Memory B cell (primary cell): ENCODE measurements around the gene C11orf91.
"Not testable (repeated sequence)": the region's sequence is repeated elsewhere in the genome, so short reads cannot be mapped to it uniquely, and the experiment has no call there.

ENCODE experiments used
- ATAC-seq: fragments of 150-1000 bp; cut with Tn5 transposase; 2 replicates; pipeline ENCODE4 v1.10.0; 2021; ENCODE audit warnings: low read depth, mild to moderate bottlenecking, moderate library complexity
- DNase-seq, 2 donors: peaks; one replicate each; pipeline ENCODE4 v3.0.0; 2022; ENCODE audit warnings: low spot score in 2 of 2
- H3K27ac Mint-ChIP-seq: one replicate; pipeline ENCODE4 v1.8.0; 2022; ENCODE audit warnings: mild to moderate bottlenecking, moderate library complexity, mixed read lengths
- H3K27me3 Mint-ChIP-seq: one replicate; pipeline ENCODE4 v1.8.0; 2022; ENCODE audit warnings: mixed read lengths
- H3K36me3 Mint-ChIP-seq: one replicate; pipeline ENCODE4 v1.8.0; 2022; ENCODE audit warnings: mild to moderate bottlenecking, mixed read lengths
- H3K4me1 Mint-ChIP-seq: one replicate; pipeline ENCODE4 v1.8.0; 2022; ENCODE audit warnings: mixed read lengths
- H3K4me3 Mint-ChIP-seq: one replicate; pipeline ENCODE4 v1.8.0; 2022; ENCODE audit warnings: mild to moderate bottlenecking, moderate library complexity, mixed read lengths
- H3K9me3 Mint-ChIP-seq: one replicate; pipeline ENCODE4 v1.8.0; 2022; ENCODE audit warnings: mixed read lengths

Gene C11orf91

DNA sequence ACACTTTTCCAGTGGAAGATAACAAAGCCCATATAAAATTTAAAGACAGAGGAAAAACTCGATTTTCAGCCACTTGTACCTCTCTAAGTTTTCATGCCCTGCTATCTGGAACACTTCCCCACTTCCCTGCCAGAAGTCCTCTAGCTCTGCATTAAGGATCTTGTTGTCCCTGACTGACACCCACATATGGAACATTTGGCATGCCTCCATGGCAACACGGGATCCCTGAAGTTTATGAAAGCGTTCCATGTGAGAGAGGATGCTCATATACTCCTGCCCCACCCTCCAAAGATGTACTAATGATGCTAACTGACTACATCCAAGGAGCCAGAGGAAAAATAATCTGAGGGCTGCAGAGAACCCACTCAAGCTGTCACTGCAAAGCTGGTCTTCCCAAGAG is 8.8 kb upstream of the C11orf91 start:
- no peaks in the 10 kb centered on the region for H3K27me3 Mint-ChIP-seq
- ATAC-seq (no peak), DNase-seq (no peak)
- no peaks in the 10 kb centered on the region for H3K4me1 Mint-ChIP-seq
- H3K4me3 Mint-ChIP-seq, result no peak overlapping the region
- no peak overlapping the region for H3K27ac Mint-ChIP-seq
- H3K9me3 Mint-ChIP-seq, result no peaks in the 10 kb centered on the region
- H3K36me3 Mint-ChIP-seq, result peaks cover 20% of the 10 kb centered on the region

GRCh38 chr11:33708985-33709384 is 8.4 kb upstream of the C11orf91 start:
- H3K4me3 Mint-ChIP-seq, result no peak overlapping the region
- H3K4me1 Mint-ChIP-seq, result no peaks in the 10 kb centered on the region
- no peaks in the 10 kb centered on the region for H3K27me3 Mint-ChIP-seq
- ATAC-seq (no peak), DNase-seq (no peak)
- peaks cover 17% of the 10 kb centered on the region for H3K36me3 Mint-ChIP-seq
- H3K27ac Mint-ChIP-seq, result no peak overlapping the region
- H3K9me3 Mint-ChIP-seq, result no peaks in the 10 kb centered on the region

DNA sequence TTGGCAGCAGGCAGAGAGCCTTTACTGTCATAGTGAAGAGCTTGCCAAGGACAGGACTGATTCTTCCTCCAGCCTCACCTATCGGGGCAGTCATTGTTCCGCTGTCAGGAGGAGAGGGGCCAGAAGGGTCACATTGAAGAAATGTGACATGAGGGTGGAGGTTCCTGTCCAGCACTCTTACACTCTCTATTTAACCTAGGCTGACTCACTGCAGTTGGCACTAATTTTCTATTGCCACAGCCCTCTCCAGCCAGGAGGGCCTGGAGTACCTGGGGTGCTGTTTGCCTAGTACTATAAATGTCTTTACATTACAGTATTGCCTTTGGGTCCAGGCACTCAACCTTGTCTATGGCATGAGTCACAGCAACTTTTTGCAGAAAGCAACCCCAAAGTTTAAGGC is 7.2 kb upstream of the C11orf91 start:
- DNase-seq, H3K4me1 Mint-ChIP-seq, H3K4me3 Mint-ChIP-seq, ATAC-seq, H3K27me3 Mint-ChIP-seq, H3K27ac Mint-ChIP-seq, H3K9me3 Mint-ChIP-seq: not testable (repeated sequence)
- peaks cover 15% of the 10 kb centered on the region for H3K36me3 Mint-ChIP-seq

DNA sequence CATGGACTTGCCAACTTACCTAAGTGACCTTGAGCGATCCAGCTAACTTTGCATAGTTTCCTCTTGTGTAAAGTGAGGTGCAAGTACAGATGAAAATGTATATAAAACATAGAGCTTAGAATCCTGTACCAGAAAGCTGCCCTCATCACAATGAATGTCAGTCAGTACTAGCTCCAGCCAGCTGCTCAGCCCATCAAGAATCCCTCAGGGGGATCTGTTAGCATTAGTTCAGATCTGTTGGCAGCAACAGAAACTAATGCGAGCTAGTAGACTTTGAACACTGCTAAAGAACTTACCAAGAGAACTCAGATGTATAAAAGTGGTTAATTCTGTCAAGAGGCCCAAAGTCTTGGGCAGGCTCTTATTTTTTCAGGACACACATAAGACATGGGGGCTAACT is 6.3 kb upstream of the C11orf91 start:
- Mint-ChIP-seq H3K36me3 (peaks cover 13% of the 10 kb centered on the region), H3K9me3 (no peaks in the 10 kb centered on the region), H3K27me3 (no peaks in the 10 kb centered on the region), H3K4me1 (no peaks in the 10 kb centered on the region), H3K4me3 (no peak overlapping the region), H3K27ac (no peak overlapping the region)
- ATAC-seq (no peak), DNase-seq (no peak)

DNA sequence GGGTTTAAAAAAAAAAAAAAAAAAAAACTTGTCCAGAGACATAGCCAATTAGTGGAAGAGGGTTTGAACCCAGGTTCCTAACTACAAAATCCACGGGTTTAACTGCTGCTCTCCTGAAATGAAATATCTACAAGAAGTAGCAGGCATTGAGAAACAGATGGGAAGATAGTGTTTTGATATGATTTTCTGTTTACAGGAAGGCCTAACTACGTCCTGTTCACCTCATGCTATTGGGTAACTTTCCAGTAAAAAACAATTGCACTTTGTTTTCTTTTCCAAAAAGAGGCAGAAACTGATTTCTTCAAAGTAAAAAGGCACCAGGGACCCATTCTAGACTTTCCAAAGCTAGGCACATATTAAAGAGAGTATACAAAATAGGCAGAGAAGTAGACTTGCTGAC is 5.9 kb upstream of the C11orf91 start:
- Mint-ChIP-seq H3K4me3 (no peak overlapping the region), H3K9me3 (no peaks in the 10 kb centered on the region), H3K27me3 (no peaks in the 10 kb centered on the region), H3K27ac (no peak overlapping the region), H3K4me1 (peaks cover 2% of the 10 kb centered on the region), H3K36me3 (peaks cover 13% of the 10 kb centered on the region)
- DNase-seq (no peak), ATAC-seq (no peak)

- Mint-ChIP-seq H3K27ac (no peak overlapping the region), H3K9me3 (no peaks in the 10 kb centered on the region), H3K36me3 (peaks cover 8% of the 10 kb centered on the region), H3K27me3 (peaks cover 2% of the 10 kb centered on the region), H3K4me1 (peaks cover 13% of the 10 kb centered on the region), H3K4me3 (no peak overlapping the region)
- ATAC-seq (no peak), DNase-seq (no peak)
Observed at GRCh38 chr11:33704240-33705002, 3.8 kb upstream of the C11orf91 start.

DNA sequence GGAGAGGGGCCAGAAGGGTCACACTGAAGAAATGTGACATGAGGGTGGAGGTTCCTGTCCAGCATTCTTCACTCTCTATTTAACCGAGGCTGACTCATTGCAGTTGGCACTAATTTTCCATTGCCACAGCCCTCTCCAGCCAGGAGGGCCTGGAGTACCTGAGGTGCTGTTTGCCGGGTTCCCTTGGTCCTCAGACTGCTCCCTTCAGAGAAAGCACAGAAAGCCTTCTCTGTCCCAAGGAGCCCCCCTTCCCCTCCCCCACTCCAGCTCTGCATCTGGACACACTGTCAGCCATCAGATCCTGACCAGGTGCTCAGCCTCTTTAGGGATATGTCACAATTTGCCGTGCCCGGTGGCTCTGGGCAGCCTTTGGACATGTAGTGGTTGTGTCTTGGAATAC is 3.2 kb upstream of the C11orf91 start:
- Mint-ChIP-seq H3K4me1 (peaks cover 13% of the 10 kb centered on the region), H3K27ac (no peak overlapping the region), H3K9me3 (no peaks in the 10 kb centered on the region), H3K4me3 (no peak overlapping the region), H3K36me3 (peaks cover 3% of the 10 kb centered on the region), H3K27me3 (peaks cover 2% of the 10 kb centered on the region)
- DNase-seq, result no peak
- no peak for ATAC-seq

DNA sequence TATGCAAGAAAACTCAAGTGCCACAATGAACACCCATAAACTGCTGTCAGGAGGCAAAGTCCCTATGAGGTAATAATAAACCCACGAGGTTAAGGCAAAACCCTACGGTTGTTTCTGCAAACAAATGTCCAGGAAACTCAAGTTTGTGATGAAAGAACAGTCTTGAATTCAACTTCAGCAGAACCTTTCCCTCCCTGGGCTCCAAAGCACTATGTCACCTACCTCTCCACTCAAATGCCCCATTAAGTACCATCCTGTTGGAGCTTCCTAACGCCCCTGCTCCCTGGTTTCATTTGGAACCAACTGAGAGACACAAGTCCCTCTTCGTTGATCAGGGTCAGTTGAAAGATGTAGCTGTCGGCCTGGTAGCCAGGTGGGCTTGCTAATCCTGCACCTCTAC is 2.6 kb upstream of the C11orf91 start:
- ATAC-seq (no peak), DNase-seq (no peak)
- Mint-ChIP-seq H3K4me3 (no peak overlapping the region), H3K36me3 (no peaks in the 10 kb centered on the region), H3K27ac (no peak overlapping the region), H3K9me3 (no peaks in the 10 kb centered on the region), H3K4me1 (peaks cover 13% of the 10 kb centered on the region), H3K27me3 (peaks cover 2% of the 10 kb centered on the region)

DNA sequence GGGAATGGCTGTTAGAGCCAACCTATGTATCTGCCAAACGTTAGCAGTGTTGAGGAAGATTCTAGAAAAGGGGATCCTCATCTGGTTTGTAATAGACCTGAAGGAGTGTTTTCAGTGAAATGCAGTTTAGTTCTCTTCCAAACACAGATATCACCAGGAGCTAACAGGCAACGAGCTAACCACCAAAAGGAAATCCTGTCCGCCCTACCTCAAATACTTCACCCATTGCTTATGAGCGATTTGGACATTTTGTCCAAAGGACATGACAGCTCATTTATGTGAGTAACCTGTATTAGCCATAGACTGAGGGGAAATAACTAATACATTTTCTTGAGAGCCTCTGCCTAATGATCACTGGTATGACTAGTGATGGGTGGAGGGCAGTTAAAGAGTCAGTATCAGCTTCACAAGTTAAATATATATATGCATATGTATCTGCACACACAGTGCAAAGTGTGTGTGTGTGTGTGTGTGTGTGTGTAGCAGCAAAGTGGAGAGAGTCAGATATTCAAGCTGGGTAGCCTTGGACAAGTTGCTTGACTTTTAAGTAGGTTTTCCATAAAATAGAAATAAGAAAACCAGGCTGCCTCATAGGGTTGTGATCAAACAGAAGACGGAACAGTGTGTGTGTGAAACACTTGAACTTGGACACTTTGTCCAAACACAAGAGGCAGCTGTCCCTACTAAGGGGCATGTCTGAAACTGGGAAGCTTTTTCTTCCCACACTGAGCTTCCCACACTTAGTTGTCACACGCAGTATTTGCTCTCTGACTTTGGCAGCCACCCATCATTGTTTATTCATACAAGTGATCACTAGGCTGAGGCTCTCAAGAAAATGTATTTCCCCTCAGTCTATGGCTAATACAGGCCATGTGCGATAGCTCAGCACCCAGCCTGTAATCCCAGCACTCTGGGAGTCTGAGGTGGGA is 940 bp upstream of the C11orf91 start:
- no peaks in the 10 kb centered on the region for H3K36me3 Mint-ChIP-seq
- H3K4me3 Mint-ChIP-seq, result peak overlapping the region; percentile 94
- no peaks in the 10 kb centered on the region for H3K9me3 Mint-ChIP-seq
- no peak for DNase-seq
- ATAC-seq, result no peak
- peaks cover 2% of the 10 kb centered on the region for H3K27me3 Mint-ChIP-seq
- H3K4me1 Mint-ChIP-seq, result peaks cover 21% of the 10 kb centered on the region
- peak overlapping the region; percentile 45 for H3K27ac Mint-ChIP-seq

DNA sequence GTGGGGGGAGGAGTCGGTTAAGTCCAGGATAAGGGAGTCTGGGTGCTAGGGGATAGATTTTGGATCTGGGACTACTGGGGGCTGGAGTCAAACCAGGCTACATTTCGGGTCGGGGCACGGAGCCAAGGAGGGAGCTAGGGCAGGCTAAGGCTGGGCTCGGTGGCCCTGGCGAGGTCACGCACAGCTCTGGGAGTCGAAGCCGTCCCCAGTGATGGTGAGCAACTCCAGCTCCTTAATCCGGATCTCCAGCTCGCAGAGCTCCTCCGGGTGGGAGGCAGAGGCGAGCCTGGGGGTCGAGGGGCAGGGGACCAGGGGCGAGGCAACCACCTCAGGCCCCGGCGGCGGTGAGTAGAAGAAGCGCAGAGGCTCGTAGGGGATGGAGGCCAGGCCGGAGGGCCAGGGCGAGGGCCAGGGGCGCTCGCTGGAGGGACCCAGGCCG is 544 bp downstream of the C11orf91 start:
- Mint-ChIP-seq H3K4me1 (peaks cover 25% of the 10 kb centered on the region), H3K4me3 (peak overlapping the region; percentile 94), H3K27me3 (peaks cover 5% of the 10 kb centered on the region), H3K9me3 (no peaks in the 10 kb centered on the region), H3K27ac (no peak overlapping the region), H3K36me3 (no peaks in the 10 kb centered on the region)
- DNase-seq (peak in 1 of 2 donors; percentile 26), ATAC-seq (no peak)

- Mint-ChIP-seq H3K4me1 (peaks cover 25% of the 10 kb centered on the region), H3K9me3 (no peaks in the 10 kb centered on the region), H3K27me3 (peaks cover 5% of the 10 kb centered on the region), H3K36me3 (no peaks in the 10 kb centered on the region), H3K27ac (no peak overlapping the region), H3K4me3 (peak overlapping the region; percentile 94)
- DNase-seq (peak in 1 of 2 donors; percentile 16), ATAC-seq (no peak)
Observed at GRCh38 chr11:33699515-33700062, 1.0 kb downstream of the C11orf91 start.

- ATAC-seq (no peak), DNase-seq (no peak)
- no peak overlapping the region for H3K27ac Mint-ChIP-seq
- no peaks in the 10 kb centered on the region for H3K9me3 Mint-ChIP-seq
- H3K4me1 Mint-ChIP-seq, result peaks cover 25% of the 10 kb centered on the region
- H3K27me3 Mint-ChIP-seq, result peaks cover 5% of the 10 kb centered on the region
- no peaks in the 10 kb centered on the region for H3K36me3 Mint-ChIP-seq
- H3K4me3 Mint-ChIP-seq, result no peak overlapping the region
Observed at GRCh38 chr11:33698921-33699320, 1.7 kb downstream of the C11orf91 start.

DNA sequence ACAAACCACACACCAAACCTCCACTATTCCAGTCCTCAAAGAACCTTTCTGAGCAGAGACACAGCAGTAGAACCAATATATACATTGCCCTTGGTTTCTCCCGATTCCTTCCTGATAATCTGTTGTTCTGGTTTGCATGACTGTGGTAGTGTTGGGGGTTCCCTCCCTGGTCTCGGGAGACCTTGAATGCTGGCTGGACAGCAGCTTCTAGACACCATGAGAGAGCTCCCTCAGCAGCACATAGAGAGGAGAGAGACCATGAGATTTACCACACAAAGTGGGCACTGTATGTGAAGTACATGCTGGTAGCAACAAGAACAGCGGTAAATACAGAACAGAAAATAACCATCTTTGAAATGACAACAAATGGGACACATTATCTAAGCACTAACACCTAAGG is 2.6 kb downstream of the C11orf91 start:
- H3K27me3 Mint-ChIP-seq, result peaks cover 8% of the 10 kb centered on the region
- no peak overlapping the region for H3K27ac Mint-ChIP-seq
- no peaks in the 10 kb centered on the region for H3K36me3 Mint-ChIP-seq
- H3K4me3 Mint-ChIP-seq, result no peak overlapping the region
- ATAC-seq, result no peak
- DNase-seq, result no peak
- peaks cover 25% of the 10 kb centered on the region for H3K4me1 Mint-ChIP-seq
- no peaks in the 10 kb centered on the region for H3K9me3 Mint-ChIP-seq

- H3K4me1 Mint-ChIP-seq, result peaks cover 25% of the 10 kb centered on the region
- H3K4me3 Mint-ChIP-seq, result no peak overlapping the region
- no peak overlapping the region for H3K27ac Mint-ChIP-seq
- no peaks in the 10 kb centered on the region for H3K36me3 Mint-ChIP-seq
- no peak for ATAC-seq
- DNase-seq, result no peak
- H3K27me3 Mint-ChIP-seq, result peaks cover 8% of the 10 kb centered on the region
- H3K9me3 Mint-ChIP-seq, result no peaks in the 10 kb centered on the region
Observed at GRCh38 chr11:33696931-33697638, 3.5 kb downstream of the C11orf91 start.
